Keratinocyte (primary cell): Measurements from ENCODE around the gene THAP9.

Source experiments
- CTCF ChIP-seq, 3 experiments: IDR thresholded peaks in 1 of 3; conservative IDR thresholded peaks in 1 of 3; optimal IDR thresholded peaks in 1 of 3; 2 replicates in 2 of 3; 3 replicates in 1 of 3; pipeline versions ENCODE3 to v1.5.1; 2011; ENCODE audit warnings: low read length in 3 of 3, mild to moderate bottlenecking in 3 of 3, moderate library complexity in 2 of 3, control low read depth in 1 of 3, inconsistent platforms in 1 of 3; ENCODE audit not compliant: insufficient read depth in 2 of 3; ENCODE audit errors: extremely low read depth in 1 of 3
- EZH2 ChIP-seq: IDR thresholded peaks from one replicate; pipeline ENCODE4 v1.6.1; 2012; ENCODE audit warnings: inconsistent platforms, mild to moderate bottlenecking, low read length, moderate library complexity

- no peak for TF ChIP-seq EZH2
- TF ChIP-seq CTCF (optimal IDR thresholded peaks at IDR 0.05 in 1 of 3, IDR thresholded peaks at IDR 0.05 in 1 of 3, conservative IDR thresholded peaks at IDR 0.05 in 1 of 3; ENCODE audit: extremely low read depth in 1 of 3, insufficient read depth in 2 of 3, low read length in 3 of 3): no peak
These were observed 4.7 kb downstream of the THAP9 start for GRCh38 chr4:82905205-82905604.
